ENCODE results near the gene TOR1A.

TOR1A gene

DNA sequence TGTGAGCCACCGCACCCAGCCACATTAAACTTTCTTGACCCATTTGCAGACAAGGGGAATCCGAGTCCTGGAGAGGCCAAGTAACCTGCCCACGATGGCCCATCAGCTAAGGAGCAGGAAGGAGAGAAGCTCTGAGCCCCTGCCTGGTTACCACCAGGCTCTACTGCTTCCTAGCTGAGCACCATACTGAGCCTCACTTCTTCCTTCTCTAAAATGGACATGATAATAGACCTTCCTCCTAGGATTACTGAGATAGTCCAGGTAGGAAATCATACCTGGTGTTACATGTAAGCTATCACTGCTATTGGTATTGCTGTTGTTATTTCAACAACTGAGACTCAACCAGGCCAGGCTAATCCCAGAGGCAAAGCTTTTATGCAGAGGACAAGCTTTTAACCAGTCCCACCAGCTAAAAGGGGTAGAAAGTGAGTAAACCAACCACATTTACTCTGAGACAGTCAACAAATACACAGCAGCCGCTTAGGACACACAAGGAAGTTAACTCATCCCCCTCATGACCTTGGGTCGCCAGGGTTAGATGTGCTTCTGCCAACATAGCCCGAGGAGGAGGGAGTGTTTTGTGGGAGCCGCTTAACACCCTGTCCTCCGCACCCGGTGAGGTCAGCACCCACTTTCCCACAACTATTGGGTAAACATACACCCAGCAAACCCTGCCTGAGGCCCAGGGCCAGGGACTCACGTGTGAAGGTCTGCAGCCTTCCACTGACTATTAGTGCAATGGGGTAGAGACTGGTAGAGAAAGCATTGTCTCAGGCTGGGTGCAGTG lies 50.5 kb downstream of the TOR1A start:
- no peak for DNase-seq
- in situ Hi-C loops (cut with HindIII; ENCODE audit: low pct_ligation_motif_present, low pct_unique_long_range_greater_than_20kb, low sequenced_read_pairs): no loop called here

DNA sequence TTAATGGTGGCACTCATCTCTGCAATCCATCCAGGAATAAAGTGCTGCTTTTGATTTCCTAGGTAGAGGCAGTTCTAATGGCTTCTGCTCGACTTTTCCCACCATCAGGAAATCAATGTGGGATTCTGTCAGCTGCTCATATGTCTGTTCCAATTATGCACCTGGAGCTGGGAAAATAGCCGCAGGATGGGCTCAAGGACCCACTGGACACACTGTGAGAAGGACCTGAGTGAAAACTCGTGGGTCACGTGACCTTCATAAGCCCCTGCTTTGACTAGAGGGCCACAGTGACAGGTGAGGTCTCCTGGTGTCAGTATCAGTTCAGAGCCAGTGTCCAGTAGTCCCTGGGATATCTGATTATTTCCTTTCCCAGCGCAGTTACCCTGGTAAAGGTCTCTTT lies 53.2 kb downstream of the TOR1A start:
- in situ Hi-C loops (cut with HindIII; ENCODE audit: low pct_ligation_motif_present, low pct_unique_long_range_greater_than_20kb, low sequenced_read_pairs): no loop called here
- DNase-seq: no peak

DNA sequence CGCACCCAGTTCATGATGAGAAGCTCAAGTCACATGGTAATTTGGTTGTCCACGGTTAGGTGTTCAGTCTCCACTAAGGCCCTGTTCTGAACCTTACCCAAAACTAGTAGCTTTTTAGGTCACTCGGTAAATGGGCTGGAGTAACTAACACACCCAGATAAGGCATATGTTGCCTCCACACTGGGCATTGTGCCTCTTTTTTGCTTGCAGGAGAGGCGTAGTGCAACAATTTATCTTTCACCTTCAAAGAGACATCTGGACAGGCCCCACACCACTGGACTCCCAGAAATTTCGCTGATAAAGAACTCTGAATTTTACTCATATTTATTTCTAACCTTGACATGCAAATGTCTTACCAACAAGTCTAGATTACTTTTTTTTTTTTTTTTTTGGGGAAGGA lies 54.3 kb downstream of the TOR1A start:
- no peak for DNase-seq
- in situ Hi-C loops (cut with HindIII; ENCODE audit: low pct_ligation_motif_present, low pct_unique_long_range_greater_than_20kb, low sequenced_read_pairs): no loop called here

DNA sequence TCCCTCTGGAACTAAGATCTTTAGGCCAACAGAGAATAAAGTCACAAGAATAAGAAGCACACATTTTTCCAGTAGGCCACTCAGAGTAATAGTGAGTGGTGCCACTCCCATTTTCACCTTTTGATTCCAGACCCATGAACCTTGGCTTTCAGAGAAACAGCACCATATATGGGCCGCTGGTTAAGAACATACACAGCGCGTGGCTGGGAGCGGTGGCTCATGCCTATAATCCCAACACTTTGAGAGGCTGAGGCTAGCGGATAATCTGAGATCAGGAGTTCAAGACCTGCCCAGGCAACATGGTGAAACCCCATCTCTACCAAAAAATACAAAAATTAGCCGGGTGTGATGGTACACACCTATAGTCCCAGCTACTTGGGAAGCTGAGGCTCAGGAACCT lies 55.5 kb downstream of the TOR1A start:
- no peak for DNase-seq
- in situ Hi-C loops (cut with HindIII; ENCODE audit: low pct_ligation_motif_present, low pct_unique_long_range_greater_than_20kb, low sequenced_read_pairs): no loop called here

DNA sequence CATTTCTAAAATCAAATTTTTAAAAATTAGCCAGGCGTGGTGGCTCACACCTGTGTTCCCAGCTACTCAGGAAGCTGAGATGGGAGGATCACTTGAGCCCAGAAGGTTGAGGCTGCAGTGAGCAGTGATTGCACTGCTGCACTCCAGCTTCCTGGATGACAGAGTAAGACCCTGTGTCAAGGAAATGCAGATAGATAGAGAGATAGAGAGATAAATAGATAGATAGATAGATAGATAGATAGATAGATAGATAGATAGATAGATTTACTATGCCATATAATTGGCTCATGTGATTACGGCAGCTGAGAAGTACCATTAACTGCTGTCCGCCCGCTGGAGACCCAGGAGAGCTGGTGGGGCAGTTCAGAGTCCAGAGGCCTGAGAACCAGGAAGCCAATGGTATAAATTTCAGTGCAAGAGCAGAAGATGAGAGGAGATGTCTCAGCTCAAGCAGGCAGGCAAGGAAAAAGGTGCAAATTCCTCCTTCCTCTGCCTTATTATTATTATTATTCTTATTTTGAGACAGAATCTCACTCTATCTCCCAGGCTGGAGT lies 58.1 kb downstream of the TOR1A start:
- DNase-seq: no peak
- in situ Hi-C loops (cut with HindIII; ENCODE audit: low pct_ligation_motif_present, low pct_unique_long_range_greater_than_20kb, low sequenced_read_pairs): no loop called here

DNA sequence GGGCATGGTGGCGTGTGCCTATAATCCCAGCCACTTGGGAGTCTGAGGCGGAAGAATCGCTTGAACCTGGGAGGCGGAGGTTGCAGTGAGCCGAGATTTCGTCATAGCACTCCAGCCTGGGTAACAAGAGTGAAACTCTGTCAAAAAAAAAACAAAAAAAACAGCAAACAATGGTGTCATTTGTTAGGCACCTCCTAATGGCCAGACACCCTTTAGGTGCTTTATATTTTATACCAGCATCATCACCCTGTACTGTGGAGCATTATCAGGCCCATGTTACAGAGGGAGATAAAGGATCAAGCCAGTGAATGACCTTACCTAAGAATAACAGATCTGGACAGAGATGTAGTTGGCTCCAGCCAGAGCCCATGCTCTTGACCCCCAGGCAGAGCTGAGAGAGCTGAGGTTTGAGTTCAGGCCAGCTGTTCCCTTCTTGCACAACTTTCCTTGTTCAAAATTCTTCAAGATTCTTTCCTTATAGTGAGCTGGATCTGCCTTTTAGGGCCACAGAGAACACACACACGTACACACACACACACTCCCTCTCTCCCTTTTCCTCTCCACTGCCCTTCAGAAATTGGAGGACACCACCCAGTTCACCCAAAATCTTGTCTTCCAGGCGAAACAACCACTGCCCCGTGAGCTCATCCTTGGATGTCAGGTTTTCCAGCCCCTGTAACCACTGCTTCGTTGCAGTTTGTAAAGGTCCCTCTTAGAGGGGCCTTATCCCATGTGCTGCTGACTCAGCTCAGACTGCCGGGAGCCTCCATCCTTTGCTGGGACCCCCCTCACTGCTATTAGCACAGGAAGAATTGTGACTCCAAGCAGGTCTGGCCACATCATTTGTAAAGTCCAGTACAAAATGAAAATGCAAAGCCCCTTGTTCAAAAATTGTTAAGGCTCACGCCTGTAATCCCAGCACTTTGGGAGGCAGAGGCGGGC lies 60.7 kb downstream of the TOR1A start:
- in situ Hi-C loops (cut with HindIII; ENCODE audit: low pct_ligation_motif_present, low pct_unique_long_range_greater_than_20kb, low sequenced_read_pairs): no loop called here
- no peak for DNase-seq
